ENCODE results near the gene KIFC1. TPM values are rescaled to one million over a fixed set of nuclear protein-coding genes. Genes with fewer than 3 reads are reported as not detected.

KIFC1 gene
- total RNA-seq, 1 donor from 2014 or later: 0.26 TPM

- FAIRE-seq (no peak), DNase-seq (ENCODE audit: low read depth) (no peak)
Observed at GRCh38 chr6:33438978-33439594, 47.5 kb downstream of the KIFC1 start.

GRCh38 chr6:33439956-33440648, 48.5 kb downstream of the KIFC1 start:
- Histone ChIP-seq H3K36me3 (ENCODE audit: control insufficient read depth, insufficient read depth, low read length) (peaks cover 17% of the 10 kb centered on the region), H3K4me3 (ENCODE audit: low read depth, low read length) (no peak overlapping the region), H3K27me3 (ENCODE audit: control insufficient read depth, insufficient read depth, low read length) (no peaks in the 10 kb centered on the region)
- no peak for TF ChIP-seq CTCF (IDR thresholded peaks at IDR 0.05; ENCODE audit: insufficient read depth, low read length, severe bottlenecking)
- no peak for FAIRE-seq
- no peak for DNase-seq (ENCODE audit: low read depth)

More at GRCh38 chr6:33438978-33439594, 47.5 kb downstream of the KIFC1 start:
- H3K4me3 ChIP-seq (ENCODE audit: low read depth, low read length): no peak overlapping the region
- H3K27me3 ChIP-seq (ENCODE audit: control insufficient read depth, insufficient read depth, low read length): no peaks in the 10 kb centered on the region
- no peak for TF ChIP-seq CTCF (IDR thresholded peaks at IDR 0.05; ENCODE audit: insufficient read depth, low read length, severe bottlenecking)
- H3K36me3 ChIP-seq (ENCODE audit: control insufficient read depth, insufficient read depth, low read length): peaks cover 16% of the 10 kb centered on the region

- Histone ChIP-seq H3K36me3 (ENCODE audit: control insufficient read depth, insufficient read depth, low read length) (peaks cover 15% of the 10 kb centered on the region), H3K27me3 (ENCODE audit: control insufficient read depth, insufficient read depth, low read length) (no peaks in the 10 kb centered on the region), H3K4me3 (ENCODE audit: low read depth, low read length) (no peak overlapping the region)
- FAIRE-seq: no peak
- TF ChIP-seq CTCF (IDR thresholded peaks at IDR 0.05; ENCODE audit: insufficient read depth, low read length, severe bottlenecking): no peak
- DNase-seq (ENCODE audit: low read depth): no peak
Observed at GRCh38 chr6:33440649-33441309, 49.2 kb downstream of the KIFC1 start.

- TF ChIP-seq CTCF (IDR thresholded peaks at IDR 0.05; ENCODE audit: insufficient read depth, low read length, severe bottlenecking): no peak
- H3K36me3 ChIP-seq (ENCODE audit: control insufficient read depth, insufficient read depth, low read length): peaks cover 14% of the 10 kb centered on the region
- DNase-seq (ENCODE audit: low read depth) (no peak), FAIRE-seq (no peak)
- no peaks in the 10 kb centered on the region for H3K27me3 ChIP-seq (ENCODE audit: control insufficient read depth, insufficient read depth, low read length)
- no peak overlapping the region for H3K4me3 ChIP-seq (ENCODE audit: low read depth, low read length)
Observed at GRCh38 chr6:33441457-33441856, 49.8 kb downstream of the KIFC1 start.

GRCh38 chr6:33442283-33442682, 50.7 kb downstream of the KIFC1 start:
- DNase-seq (ENCODE audit: low read depth) (no peak), FAIRE-seq (no peak)
- H3K36me3 ChIP-seq (ENCODE audit: control insufficient read depth, insufficient read depth, low read length): peaks cover 14% of the 10 kb centered on the region
- TF ChIP-seq CTCF (IDR thresholded peaks at IDR 0.05; ENCODE audit: insufficient read depth, low read length, severe bottlenecking): no peak
- no peak overlapping the region for H3K4me3 ChIP-seq (ENCODE audit: low read depth, low read length)
- H3K27me3 ChIP-seq (ENCODE audit: control insufficient read depth, insufficient read depth, low read length): no peaks in the 10 kb centered on the region

Data from bronchial epithelial cell (primary cell).